HuH-7.5 (cell line): ENCODE results near the gene PNCK.
"Not testable (repeated sequence)": the region's sequence is repeated elsewhere in the genome, so short reads cannot be mapped to it uniquely, and the experiment has no call there.

Source experiments
- DNase-seq: peaks from one replicate; pipeline ENCODE4 v3.0.0; 2011; ENCODE audit warnings: low spot score

PNCK gene

GRCh38 chrX:153699210-153699783 is 25.7 kb upstream of the PNCK start:
- not testable (repeated sequence) for DNase-seq

GRCh38 chrX:153697924-153698865 is 24.6 kb upstream of the PNCK start:
- DNase-seq: no peak

- DNase-seq: not testable (repeated sequence)
Observed at GRCh38 chrX:153696986-153697722, 23.5 kb upstream of the PNCK start.

GRCh38 chrX:153696538-153696937 is 22.9 kb upstream of the PNCK start:
- DNase-seq: not testable (repeated sequence)

- no peak for DNase-seq
Observed at GRCh38 chrX:153696100-153696499, 22.5 kb upstream of the PNCK start.

GRCh38 chrX:153694687-153695270 is 21.2 kb upstream of the PNCK start:
- DNase-seq: no peak

- not testable (repeated sequence) for DNase-seq
Observed at GRCh38 chrX:153694256-153694655, 20.6 kb upstream of the PNCK start.

- no peak for DNase-seq
Observed at GRCh38 chrX:153693216-153694086, 19.8 kb upstream of the PNCK start.

GRCh38 chrX:153692611-153693156 is 19.1 kb upstream of the PNCK start:
- DNase-seq: no peak

- DNase-seq: no peak
Observed at GRCh38 chrX:153692003-153692402, 18.4 kb upstream of the PNCK start.

- DNase-seq: not testable (repeated sequence)
Observed at GRCh38 chrX:153691032-153691827, 17.6 kb upstream of the PNCK start.

- DNase-seq: no peak
Observed at GRCh38 chrX:153690466-153690865, 16.9 kb upstream of the PNCK start.

- DNase-seq: no peak
Observed at GRCh38 chrX:153689654-153690465, 16.2 kb upstream of the PNCK start.

- DNase-seq: no peak
Observed at GRCh38 chrX:153688911-153689590, 15.4 kb upstream of the PNCK start.

GRCh38 chrX:153688506-153688905 is 14.9 kb upstream of the PNCK start:
- no peak for DNase-seq

- DNase-seq: no peak
Observed at GRCh38 chrX:153688071-153688470, 14.5 kb upstream of the PNCK start.

- peak; percentile 63 for DNase-seq
Observed at GRCh38 chrX:153687121-153688039, 13.8 kb upstream of the PNCK start, which contains the start of gene SLC6A8. SLC6A8 (plus strand) TSS chrX:153687926; CDS start chrX:153688575, 649 bp downstream.
